B cell (primary cell): ENCODE data around the gene VWCE. TPM values are rescaled to one million over a fixed set of nuclear protein-coding genes. Genes with fewer than 3 reads are reported as not detected.
A peak's percentile ranks its signal among the peaks of the same experiment; 100 is the strongest.

Experiments
- ATAC-seq: fragments of 200-7000 bp; cut with Tn5 transposase; one replicate; pipeline ENCODE4 v1.10.0; 2021; ENCODE audit warnings: low read depth, mild to moderate bottlenecking, moderate number of reproducible peaks, moderate library complexity
- CTCF ChIA-PET: fragments of 350-600 bp; sonication (Branson Sonifier 250); formaldehyde crosslinking; loops from one replicate; lab custom pipeline; 2021; ENCODE audit warnings: antibody characterized with exemption, inconsistent platforms; lab: Charles Lee
- POLR2A ChIA-PET: fragments of 350-600 bp; sonication (Branson Sonifier 250); formaldehyde crosslinking; loops from one replicate; lab custom pipeline; 2021; ENCODE audit warnings: antibody characterized with exemption; lab: Charles Lee
- DNase-seq: peaks from one replicate; pipeline ENCODE4 v3.0.0; 2013
- H2AFZ ChIP-seq: 2 replicates; pipeline ENCODE4 v1.6.1; 2012; ENCODE audit warnings: mild to moderate bottlenecking, low read depth, low read length; ENCODE audit not compliant: insufficient read depth, poor library complexity, severe bottlenecking
- H3K27ac ChIP-seq, 2 donors: 1 replicate in 1 of 2; 2 replicates in 1 of 2; pipeline ENCODE4 v1.5.1; 2012 to 2013; ENCODE audit warnings: low read length in 2 of 2, mild to moderate bottlenecking in 2 of 2, moderate library complexity in 1 of 2
- H3K27me3 ChIP-seq, 4 experiments: fragments of 200-600 bp in 1 of 4; sonication (generic) in 1 of 4; replicated peaks in 1 of 4; 1 replicate in 2 of 4; 2 replicates in 2 of 4; pipeline versions ENCODE4 v1.6.1 to v1.7.0; 2013 to 2016; ENCODE audit warnings: low read length in 3 of 4, mild to moderate bottlenecking in 2 of 4, mixed read lengths in 1 of 4, moderate library complexity in 1 of 4; ENCODE audit not compliant: insufficient read depth in 4 of 4, control insufficient read depth in 3 of 4; ENCODE audit errors: control extremely low read depth in 1 of 4
- H3K36me3 ChIP-seq, 2 experiments: replicated peaks in 1 of 2; 1 replicate in 1 of 2; 2 replicates in 1 of 2; pipeline versions ENCODE4 v1.6.1 to v1.7.1; 2013; ENCODE audit warnings: low read length in 1 of 2; ENCODE audit not compliant: insufficient read depth in 2 of 2, control insufficient read depth in 1 of 2; ENCODE audit errors: control extremely low read depth in 1 of 2, extremely low read depth in 1 of 2
- H3K4me1 ChIP-seq, 2 donors: fragments of 200-600 bp in 1 of 2; sonication (generic) in 1 of 2; 1 replicate in 1 of 2; 2 replicates in 1 of 2; pipeline versions ENCODE4 v1.5.1 to v1.6.1; 2013 to 2017; ENCODE audit warnings: low read length in 2 of 2; ENCODE audit not compliant: control insufficient read depth in 2 of 2, insufficient read depth in 2 of 2
- H3K4me2 ChIP-seq: replicated peaks from 2 replicates; pipeline ENCODE3; 2012; ENCODE audit warnings: mild to moderate bottlenecking, low read depth, low read length; ENCODE audit not compliant: poor library complexity, severe bottlenecking
- H3K4me3 ChIP-seq, 5 experiments: fragments of 200-600 bp in 1 of 5; sonication (generic) in 1 of 5; 1 replicate in 3 of 5; 2 replicates in 2 of 5; pipeline versions ENCODE4 v1.5.1 to v1.7.0; 2011 to 2016; ENCODE audit warnings: low read length in 4 of 5, mild to moderate bottlenecking in 4 of 5, low read depth in 2 of 5, control low read depth in 1 of 5, moderate library complexity in 1 of 5; ENCODE audit not compliant: insufficient read depth in 1 of 5; ENCODE audit errors: control extremely low read depth in 1 of 5, extremely low read depth in 1 of 5
- H3K79me2 ChIP-seq: fragments of 200-600 bp; sonication (generic); one replicate; pipeline ENCODE4 v1.6.0; 2016; ENCODE audit warnings: low read length; ENCODE audit not compliant: control insufficient read depth, insufficient read depth
- H3K9ac ChIP-seq: fragments of 200-600 bp; sonication (generic); 2 replicates; pipeline ENCODE4 v1.6.1; 2017; ENCODE audit warnings: mild to moderate bottlenecking, low read length, moderate library complexity
- H3K9me3 ChIP-seq, 3 donors: one replicate each; pipeline versions ENCODE4 v1.6.1 to v1.7.1; 2013; ENCODE audit warnings: low read length in 2 of 3; ENCODE audit not compliant: control insufficient read depth in 2 of 3, insufficient read depth in 1 of 3; ENCODE audit errors: control extremely low read depth in 1 of 3
- H4K20me1 ChIP-seq: 2 replicates; pipeline ENCODE4 v1.6.0; 2012; ENCODE audit warnings: mild to moderate bottlenecking, low read length; ENCODE audit not compliant: insufficient read depth, control insufficient read depth, poor library complexity, severe bottlenecking
- H3K27ac Mint-ChIP-seq: one replicate; pipeline ENCODE4 v1.8.0; 2021; ENCODE audit warnings: mixed read lengths
- H3K27me3 Mint-ChIP-seq: one replicate; pipeline ENCODE4 v1.8.0; 2021; ENCODE audit warnings: mixed read lengths
- H3K4me1 Mint-ChIP-seq: one replicate; pipeline ENCODE4 v1.8.0; 2021; ENCODE audit warnings: mixed read lengths
- H3K4me3 Mint-ChIP-seq: one replicate; pipeline ENCODE4 v1.8.0; 2021; ENCODE audit warnings: mixed read lengths
- H3K9me3 Mint-ChIP-seq: one replicate; pipeline ENCODE4 v1.8.0; 2022; ENCODE audit warnings: mixed read lengths; ENCODE audit not compliant: insufficient read depth
- EZH2 ChIP-seq: IDR thresholded peaks from 2 replicates; pipeline ENCODE4 v1.6.1; 2012; ENCODE audit warnings: borderline replicate concordance, low read depth, mild to moderate bottlenecking, moderate library complexity, low read length; ENCODE audit not compliant: insufficient read depth, poor library complexity, severe bottlenecking
- WGBS: methylation state at CpG from one replicate; pipeline ENCODE4 v1.1.5; 2013; ENCODE audit warnings: missing lambda C conversion rate; ENCODE audit not compliant: insufficient coverage; 5-methylcytosine and 5-hydroxymethylcytosine counted together
- intact Hi-C: fragments of 100-400 bp; cut with micrococcal nuclease; formaldehyde crosslinking; loops from one replicate; pipeline ENCODE4 v1.10.0; 2022
- polyA plus RNA-seq: library from polyadenylated mRNA; depleted of rRNA; stranded (reverse); fragments of >200 nt; gene quantifications from 2 replicates; pipeline ENCODE4 v1.2.3, GENCODE V29; 2012
- total RNA-seq, 2 donors: library from RNA; stranded (reverse); fragments of 120-200 nt in 1 of 2; gene quantifications; 1 replicate in 1 of 2; 2 replicates in 1 of 2; pipeline versions ENCODE4 v1.2.3 to v1.2.4, GENCODE V29; 2013 to 2022
- TF ChIP-seq, protein P1 (sequence below): fragments of 200-600 bp; IDR thresholded peaks from one replicate; pipeline ENCODE4 v1.8.0; 2022; ENCODE audit warnings: antibody characterized with exemption, mild to moderate bottlenecking

The VWCE gene
- total and polyA plus RNA-seq, 2 donors (not counting 1 experiment from before 2014, with no cell fraction given): 0.37 to 0.39 TPM

DNA sequence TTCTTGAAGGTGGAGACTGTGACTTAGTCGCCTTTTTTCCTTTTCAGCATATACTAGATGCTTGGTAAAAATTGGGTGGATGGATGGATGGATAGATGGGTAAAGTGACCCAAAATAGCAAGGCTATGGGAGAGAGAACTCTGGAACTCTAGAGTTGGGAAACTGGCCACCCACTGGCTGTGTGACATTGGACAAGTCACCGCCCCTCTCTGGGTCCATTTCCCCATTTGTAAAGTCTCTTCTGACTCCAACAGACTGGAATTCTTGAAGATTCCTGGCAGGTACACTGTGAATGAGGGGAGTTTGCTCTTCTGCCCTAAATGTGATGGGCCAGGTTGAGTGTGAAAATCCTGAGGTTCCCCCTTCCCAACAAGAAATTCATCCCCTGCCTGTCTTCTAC, 45.9 kb upstream of the VWCE start:
- intact Hi-C loops: no loop called here
- Histone ChIP-seq H3K4me1 (peaks cover 7 to 13% of the 10 kb centered on the region in 2 donors), H3K4me2 (no peak overlapping the region), H3K4me3 (no peak overlapping the region), H3K27me3 (no peaks in the 10 kb centered on the region), H3K9me3 (no peaks in the 10 kb centered on the region), H3K79me2 (peaks cover 16% of the 10 kb centered on the region), H2AFZ (no peak overlapping the region), H3K36me3 (peaks cover 0 to 18% of the 10 kb centered on the region in 2 experiments), H4K20me1 (peaks cover 8% of the 10 kb centered on the region), H3K27ac (no peak overlapping the region), H3K9ac (no peak overlapping the region)
- no peak for DNase-seq
- Mint-ChIP-seq H3K27ac (no peak overlapping the region), H3K9me3 (no peaks in the 10 kb centered on the region), H3K4me3 (no peak overlapping the region), H3K27me3 (no peaks in the 10 kb centered on the region), H3K4me1 (peaks cover 26% of the 10 kb centered on the region)
- ChIA-PET POLR2A (interaction anchor here (1.0 kb wide), 1 partner anchor 21 kb away, joined by 3 read pairs; the partner anchor contains the start of genes CYB561A3 and TMEM138), CTCF (interaction anchor here (10.1 to 11.2 kb wide), 2 partner anchors 21 to 44 kb away, joined by 436 to 649 read pairs; partner anchors contain the start of genes CYB561A3 and TMEM138)
- no peak for ATAC-seq
- 100% methylated on average over 1 of the region's 2 CpGs for WGBS
- no peak for TF ChIP-seq EZH2
- TF ChIP-seq, protein P1, sequence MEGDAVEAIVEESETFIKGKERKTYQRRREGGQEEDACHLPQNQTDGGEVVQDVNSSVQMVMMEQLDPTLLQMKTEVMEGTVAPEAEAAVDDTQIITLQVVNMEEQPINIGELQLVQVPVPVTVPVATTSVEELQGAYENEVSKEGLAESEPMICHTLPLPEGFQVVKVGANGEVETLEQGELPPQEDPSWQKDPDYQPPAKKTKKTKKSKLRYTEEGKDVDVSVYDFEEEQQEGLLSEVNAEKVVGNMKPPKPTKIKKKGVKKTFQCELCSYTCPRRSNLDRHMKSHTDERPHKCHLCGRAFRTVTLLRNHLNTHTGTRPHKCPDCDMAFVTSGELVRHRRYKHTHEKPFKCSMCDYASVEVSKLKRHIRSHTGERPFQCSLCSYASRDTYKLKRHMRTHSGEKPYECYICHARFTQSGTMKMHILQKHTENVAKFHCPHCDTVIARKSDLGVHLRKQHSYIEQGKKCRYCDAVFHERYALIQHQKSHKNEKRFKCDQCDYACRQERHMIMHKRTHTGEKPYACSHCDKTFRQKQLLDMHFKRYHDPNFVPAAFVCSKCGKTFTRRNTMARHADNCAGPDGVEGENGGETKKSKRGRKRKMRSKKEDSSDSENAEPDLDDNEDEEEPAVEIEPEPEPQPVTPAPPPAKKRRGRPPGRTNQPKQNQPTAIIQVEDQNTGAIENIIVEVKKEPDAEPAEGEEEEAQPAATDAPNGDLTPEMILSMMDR: no peak

DNA sequence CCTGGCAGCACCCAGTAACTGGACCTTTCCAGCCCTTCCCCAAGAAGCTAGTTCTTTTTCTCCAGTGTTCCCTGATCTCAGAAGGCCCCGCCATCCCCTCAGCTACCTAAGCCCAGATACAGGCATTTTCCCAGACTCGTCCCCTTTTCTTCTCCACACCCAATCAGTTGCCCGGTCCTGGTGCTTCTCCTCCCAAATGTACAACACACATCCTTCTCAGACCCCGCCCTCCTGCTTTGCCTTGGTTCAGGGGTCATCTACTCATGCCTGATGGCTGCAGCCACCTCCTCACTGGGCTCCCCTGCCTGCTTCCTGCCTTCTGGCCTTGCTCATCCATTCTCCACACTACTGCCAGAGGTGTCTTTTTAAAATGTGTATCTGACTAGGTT, 44.4 kb upstream of the VWCE start:
- Histone ChIP-seq H3K36me3 (peaks cover 0 to 9% of the 10 kb centered on the region in 2 experiments), H3K27me3 (no peaks in the 10 kb centered on the region), H3K9ac (no peak overlapping the region), H3K4me2 (no peak overlapping the region), H4K20me1 (no peaks in the 10 kb centered on the region), H3K27ac (no peak overlapping the region), H3K4me1 (peaks cover 8 to 15% of the 10 kb centered on the region in 2 donors), H2AFZ (no peak overlapping the region), H3K9me3 (no peaks in the 10 kb centered on the region), H3K79me2 (peaks cover 16% of the 10 kb centered on the region), H3K4me3 (no peak overlapping the region)
- DNase-seq (no peak), ATAC-seq (no peak)
- H3K27ac Mint-ChIP-seq: peak overlapping the region; percentile 50
- H3K4me3 Mint-ChIP-seq: no peak overlapping the region
- peaks cover 23% of the 10 kb centered on the region for H3K4me1 Mint-ChIP-seq
- no peaks in the 10 kb centered on the region for H3K27me3 Mint-ChIP-seq
- 98% methylated on average over 4 of the region's 4 CpGs for whole genome bisulfite sequencing
- TF ChIP-seq, protein P1: no peak
- ChIA-PET CTCF (interaction anchor here (1.3 to 11.2 kb wide), 3 partner anchors 9 to 45 kb away, joined by 4 to 649 read pairs (median 436); partner anchors contain the start of genes CYB561A3 and TMEM138), POLR2A (interaction anchor here (2.0 kb wide), 1 partner anchor 22 kb away, joined by 8 read pairs; the partner anchor contains the start of genes CYB561A3 and TMEM138)
- intact Hi-C loops: no loop called here
- H3K9me3 Mint-ChIP-seq: no peaks in the 10 kb centered on the region
